Measurements from ENCODE around the gene ZIC3. TPM values are rescaled to one million over a fixed set of nuclear protein-coding genes. Genes with fewer than 3 reads are reported as not detected.

ZIC3 gene
- total RNA-seq (2022; extraction: Qiagen RNA extraction) = not detected in 5 replicates

GRCh38 chrX:137565921-137566745 is at the start of gene ZIC3:
TSS of gene ZIC3 (plus strand) at chrX:137566127. CDS start at chrX:137566692, 565 bp downstream.

